Activated CD8-positive, alpha-beta memory T cell treated with anti-CD3 and anti-CD28 coated beads, Interleukin-2, amount 50 U/mL, for 24 hours (primary cell): ENCODE measurements around the gene PNPLA7.
"Not testable (repeated sequence)": the region's sequence is repeated elsewhere in the genome, so short reads cannot be mapped to it uniquely, and the experiment has no call there.

Experiments
- DNase-seq: peaks from one replicate; pipeline ENCODE4 v3.0.0-alpha.2; 2020; ENCODE audit errors: extremely low read depth

The PNPLA7 gene

DNA sequence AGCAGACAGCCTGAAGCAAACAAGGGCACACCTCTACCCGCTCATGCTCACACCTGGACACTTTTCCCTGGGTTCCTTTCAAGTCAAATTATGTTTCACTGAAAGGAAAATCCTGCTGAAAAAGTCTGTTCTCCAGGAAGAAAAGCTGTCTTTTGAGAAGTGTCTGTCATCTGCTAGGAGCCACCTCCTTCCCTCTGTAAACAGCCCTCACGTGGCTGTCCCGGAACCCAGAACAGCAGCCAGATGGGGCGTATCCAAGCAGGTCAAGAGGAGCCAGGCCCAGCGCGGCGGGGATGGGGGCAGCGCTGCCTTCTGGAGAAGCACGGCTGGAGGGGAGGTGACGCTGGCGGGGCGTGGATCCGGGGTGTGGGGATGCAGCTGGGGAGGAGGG is at the start of gene PNPLA7:
TSS of gene PNPLA7 (minus strand) at position 172 of the 391 bp plus-strand sequence. CDS start 205 bp downstream, outside the sequence.
- DNase-seq = no peak

DNA sequence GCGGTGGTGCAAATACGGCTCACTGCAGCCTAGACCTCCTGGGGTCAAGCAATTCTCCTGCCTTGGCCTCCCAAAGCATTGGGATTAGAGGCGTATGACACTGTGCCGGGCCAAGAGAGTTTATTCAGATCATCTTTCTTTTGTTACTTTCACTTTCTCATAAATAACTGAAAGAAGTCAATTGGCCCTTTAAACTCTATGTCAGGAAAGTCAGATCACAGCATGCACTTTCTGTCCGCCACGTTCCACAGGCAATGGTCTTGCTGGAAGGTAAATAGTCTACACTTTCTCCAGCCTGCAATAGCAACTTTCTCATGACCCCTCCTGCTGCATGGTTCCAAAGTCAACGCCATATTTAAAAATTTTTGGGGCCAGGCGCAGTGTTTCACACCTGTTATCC is 48.7 kb upstream of the PNPLA7 start:
- no peak for DNase-seq

DNA sequence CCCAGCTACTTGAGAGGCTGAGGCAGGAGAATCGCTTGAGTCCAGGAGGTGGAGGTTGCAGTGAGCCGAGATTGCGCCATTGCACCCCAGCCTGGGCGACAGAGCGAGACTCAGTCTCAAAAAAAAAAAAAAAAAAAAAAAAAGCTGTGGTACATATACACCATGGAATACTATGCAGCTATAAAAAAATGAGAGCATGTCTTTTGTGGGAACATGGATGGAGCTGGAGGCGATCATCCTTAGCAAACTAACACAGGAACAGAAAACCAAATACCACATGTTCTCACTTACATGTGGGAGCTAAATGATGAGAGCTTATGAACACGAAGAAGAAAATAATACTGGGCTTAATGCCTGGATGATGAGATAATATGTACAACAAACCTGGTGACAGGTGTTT is 46.4 kb upstream of the PNPLA7 start:
- DNase-seq = not testable (repeated sequence)

DNA sequence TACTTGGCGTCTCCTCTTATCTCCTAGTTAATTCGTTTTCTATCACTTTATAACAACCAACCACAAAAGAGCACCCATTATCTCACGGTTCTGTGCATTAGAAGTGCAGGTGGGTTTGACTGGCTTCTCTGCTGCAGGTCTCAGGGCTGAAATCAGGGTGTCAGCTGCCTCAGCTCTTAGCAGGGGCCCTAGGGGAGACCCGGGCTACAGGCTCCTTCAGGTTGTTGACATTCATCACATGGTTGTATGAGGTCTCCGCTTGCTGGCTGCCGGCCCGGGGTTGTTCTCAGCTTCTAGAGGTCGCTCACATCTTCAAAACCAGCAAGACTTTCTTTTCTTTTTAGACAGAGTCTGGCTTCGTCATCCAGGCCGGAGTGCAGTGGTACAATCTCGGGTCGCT is 43.0 kb upstream of the PNPLA7 start:
- no peak for DNase-seq

DNA sequence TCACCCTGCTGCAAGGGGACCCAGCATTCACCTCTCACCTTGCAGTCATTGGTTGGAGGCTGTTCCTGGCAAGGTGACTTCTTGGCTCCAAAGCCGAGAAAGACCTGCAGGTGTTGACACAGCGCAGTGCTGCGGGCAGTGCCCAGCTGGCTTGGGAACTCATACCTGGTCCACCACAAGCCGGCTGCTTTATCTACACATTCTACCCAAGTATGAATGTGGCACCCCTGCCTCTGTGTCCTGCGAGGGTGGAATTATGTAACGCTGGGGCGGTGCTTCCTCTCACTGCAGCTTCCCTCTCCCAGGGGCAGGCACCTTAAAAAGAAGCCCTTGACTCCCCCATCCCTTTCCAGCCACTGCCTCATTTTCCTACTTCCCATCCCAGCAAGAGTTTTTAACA is 42.6 kb upstream of the PNPLA7 start:
- DNase-seq = no peak

DNA sequence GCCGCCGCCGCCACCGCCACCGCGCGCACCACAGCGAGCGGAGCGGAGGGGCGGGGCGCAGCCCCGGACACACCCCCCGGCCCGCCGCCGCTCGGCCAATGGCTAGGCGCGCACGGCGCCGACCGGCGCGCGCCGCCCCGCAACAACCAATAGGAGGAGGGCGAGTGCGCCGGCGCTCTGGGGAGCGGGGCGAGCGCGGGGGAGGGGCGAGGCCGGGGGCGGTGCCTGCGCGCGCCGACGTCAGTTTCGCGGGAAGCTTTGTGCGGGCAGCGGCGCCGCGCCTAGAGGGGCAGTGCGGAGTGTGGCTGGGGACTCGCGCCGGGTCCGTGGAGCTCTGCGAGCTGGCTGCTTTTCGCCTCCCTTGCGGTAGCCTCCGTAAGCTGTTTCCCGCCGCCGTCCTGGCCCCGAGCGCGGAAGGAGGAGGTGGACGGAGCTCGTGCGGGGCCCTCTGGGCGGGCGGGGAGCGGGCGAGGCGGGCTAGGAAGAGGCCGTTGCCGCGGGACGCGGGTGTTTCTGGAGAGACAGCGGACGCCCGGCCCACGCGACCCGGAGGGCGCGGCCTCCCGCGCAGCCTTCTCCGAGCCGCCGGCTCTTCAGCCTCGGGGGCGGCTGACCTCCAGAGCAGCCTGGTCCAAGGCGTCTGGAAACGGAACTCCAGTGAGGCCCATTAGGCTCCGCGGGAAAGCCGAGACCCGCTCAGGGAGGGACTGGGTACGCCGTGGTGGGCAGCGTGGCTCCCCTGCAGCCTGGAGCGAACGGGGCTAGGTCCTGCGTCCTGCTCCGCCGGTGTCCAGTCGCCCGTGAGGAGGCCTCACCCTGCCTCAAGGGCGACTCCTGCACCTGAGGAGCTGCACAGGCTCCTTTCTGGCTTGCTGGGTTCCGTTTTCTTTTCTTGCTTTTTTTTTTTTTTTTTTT is 40.5 kb upstream of the PNPLA7 start, which contains the start of gene ZMYND19:
TSS of gene ZMYND19 (minus strand) at position 44 of the 915 bp plus-strand sequence. CDS start 249 bp downstream, outside the sequence.
- peak; percentile 55 for DNase-seq

DNA sequence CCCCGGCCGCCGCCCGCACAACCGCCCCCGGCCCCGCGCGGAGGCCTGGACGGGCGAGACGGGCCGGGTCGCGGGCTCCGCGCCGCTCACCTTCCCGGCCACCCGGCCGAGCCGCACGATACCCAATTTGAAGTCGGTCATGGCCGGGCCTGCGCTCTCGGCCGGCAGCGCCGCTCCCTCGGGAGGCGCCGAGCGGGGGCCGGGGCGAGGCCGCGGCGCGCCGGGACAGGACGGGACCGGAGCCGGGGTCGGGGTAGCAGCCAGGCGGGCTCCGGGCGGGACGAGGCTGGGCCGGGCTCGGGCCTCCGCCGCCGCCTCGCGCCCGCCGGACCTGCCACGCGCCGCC is 39.9 kb upstream of the PNPLA7 start:
- DNase-seq = no peak

DNA sequence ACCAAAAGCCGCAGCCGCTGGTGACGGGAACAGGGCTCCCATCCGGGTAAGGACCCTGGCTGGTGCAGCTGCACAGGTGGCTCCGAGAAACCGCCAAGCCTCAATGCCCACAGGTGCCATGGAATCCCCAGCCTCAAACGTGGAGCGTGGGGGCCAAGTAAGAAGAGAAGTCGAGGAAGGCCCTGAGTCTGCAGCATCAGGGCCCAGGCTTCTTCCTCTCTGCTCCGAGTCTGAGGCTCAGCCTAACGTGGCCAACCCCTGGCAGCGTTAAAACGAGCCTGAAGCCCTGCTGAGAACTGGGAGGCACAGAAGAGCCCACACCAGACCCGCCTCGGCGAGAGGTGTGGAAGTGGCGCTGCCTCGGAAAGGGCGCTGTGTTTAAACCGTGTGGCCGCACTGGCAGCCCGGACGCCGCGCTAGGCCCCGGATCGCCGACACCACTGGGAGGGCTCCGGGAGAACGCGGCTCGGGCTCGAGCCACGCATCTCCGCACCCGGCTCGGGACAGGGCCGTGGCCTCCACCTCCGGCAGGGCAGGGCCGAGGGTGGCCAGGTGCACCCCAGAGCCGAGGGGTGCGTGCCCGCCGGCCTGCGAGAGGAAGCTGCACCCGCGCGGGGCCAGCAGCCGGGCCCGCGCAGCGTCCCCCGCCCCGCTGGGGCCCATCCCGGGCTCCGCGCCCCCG is 39.4 kb upstream of the PNPLA7 start:
- DNase-seq = no peak

DNA sequence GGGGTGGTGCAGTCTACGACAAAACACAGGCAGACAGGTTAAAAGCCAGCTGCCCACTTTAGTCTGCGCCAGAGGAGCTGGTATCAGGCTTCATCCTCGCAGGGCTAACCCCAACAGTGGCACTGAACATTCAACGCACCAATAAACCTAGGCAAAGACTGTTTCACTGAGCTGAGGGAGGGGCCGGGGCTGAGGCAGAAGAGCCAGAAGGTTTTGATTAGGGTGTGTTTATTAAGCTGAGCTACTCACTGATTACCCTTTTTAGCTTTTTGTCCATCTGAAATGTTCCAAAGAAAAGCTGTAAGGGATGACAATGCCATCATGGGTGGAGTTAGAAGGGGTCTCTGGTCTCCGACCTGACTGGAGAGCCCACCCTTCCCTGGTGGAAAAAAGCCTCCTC is 38.7 kb upstream of the PNPLA7 start:
- DNase-seq = no peak

DNA sequence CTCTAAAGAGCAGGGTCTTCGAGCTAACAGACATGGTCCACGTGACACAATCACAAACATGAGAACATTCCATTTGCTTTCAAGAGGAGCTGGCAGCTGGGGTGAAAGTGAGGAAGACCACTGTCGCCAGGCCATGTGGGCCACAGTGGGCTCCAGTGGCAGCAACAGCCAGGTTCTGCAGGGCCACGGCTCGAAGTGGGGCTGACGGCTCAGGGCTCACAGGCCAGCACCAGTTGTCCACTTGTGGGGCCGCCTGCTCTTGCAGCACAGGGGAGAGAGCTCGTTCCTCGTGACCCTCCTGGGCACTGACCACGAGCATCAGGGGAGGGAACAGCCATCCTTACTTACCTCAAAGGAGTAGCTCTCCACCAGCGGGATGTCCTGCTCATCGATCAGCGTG is 38.1 kb upstream of the PNPLA7 start:
- no peak for DNase-seq

DNA sequence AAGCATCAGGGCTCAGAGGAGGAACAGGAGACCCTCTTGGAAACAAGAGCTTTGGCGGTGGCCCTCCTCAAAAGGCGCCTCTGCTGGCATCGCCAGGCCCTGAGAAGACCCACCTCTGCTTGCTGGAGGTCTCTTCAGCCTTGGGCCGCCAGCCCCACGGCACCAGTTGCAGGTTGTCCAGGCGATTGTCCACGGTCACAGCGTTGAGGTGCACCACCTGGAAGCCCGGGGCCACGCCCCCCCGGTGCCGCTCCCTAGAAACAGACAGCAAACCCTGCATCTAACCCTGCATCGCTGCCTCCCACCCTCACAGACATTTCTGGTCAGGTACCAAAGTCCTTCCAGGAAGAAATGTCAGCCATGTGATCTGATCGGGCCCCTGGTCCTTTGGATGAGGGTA is 36.7 kb upstream of the PNPLA7 start:
- DNase-seq = no peak

DNA sequence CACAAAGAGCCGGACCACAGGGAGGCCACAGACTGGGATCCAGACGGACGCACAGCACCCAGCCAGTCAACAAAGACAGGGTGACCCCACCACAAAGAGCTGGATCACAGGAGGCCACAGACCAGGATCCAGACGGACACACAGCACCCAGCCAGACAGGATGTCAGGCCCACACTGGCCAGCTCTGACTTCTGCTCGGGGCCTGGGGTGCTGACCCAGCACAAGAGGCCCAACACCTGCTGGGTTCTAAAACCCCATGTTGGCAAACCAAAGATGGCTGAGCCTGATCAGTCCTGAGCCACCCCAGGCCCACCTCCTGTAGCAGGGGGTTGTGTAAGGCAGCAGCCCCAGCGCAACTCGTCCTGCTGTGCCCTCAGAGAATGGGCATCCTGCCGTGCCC is 33.8 kb upstream of the PNPLA7 start:
- DNase-seq = no peak

DNA sequence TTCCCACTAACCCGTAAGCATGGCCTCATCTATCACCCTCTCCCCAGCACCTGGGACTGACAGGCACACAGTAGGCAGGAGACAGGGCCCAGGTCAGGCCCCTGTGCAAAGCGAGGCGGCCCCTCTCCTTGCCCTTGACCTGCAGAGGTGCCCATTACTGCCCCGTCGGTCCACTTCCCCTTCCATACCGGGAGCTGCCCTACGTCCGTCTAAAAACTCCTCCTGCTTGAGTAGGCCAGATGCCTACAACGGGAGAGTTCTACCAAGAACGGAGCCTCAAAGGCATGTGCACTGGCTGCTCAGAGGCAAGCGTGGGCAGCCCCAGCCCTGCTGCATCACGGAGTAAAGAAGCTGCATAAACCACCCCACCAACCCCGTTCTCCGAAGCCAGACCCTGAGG is 33.1 kb upstream of the PNPLA7 start:
- DNase-seq = no peak

DNA sequence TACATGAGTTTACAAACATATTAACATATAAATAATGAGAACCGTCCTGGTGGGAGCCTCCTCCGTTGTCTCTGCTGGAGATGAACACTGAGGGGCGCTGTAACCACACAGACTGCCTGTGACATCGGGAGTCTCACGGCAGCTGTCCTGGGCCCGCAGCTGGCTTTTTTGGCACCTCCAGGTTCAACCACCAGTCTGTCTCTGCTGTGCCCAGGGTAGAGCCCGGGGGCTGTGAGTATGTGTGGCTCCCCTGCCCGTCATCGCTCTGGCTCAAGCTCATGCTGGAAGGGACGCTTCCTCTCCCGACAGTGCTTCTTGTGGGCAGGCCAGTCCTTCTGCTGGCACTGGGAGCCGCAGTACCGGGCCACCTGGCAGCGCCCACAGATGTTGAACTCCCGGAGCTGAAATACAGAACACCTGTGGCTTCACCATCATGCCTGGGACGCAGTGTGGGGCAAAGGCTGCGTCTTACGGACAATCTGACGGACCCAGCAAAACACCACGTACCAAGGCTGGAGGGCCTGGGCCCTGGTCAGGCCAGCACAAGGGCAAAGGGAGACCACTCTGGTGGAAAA is 32.2 kb upstream of the PNPLA7 start:
- no peak for DNase-seq

DNA sequence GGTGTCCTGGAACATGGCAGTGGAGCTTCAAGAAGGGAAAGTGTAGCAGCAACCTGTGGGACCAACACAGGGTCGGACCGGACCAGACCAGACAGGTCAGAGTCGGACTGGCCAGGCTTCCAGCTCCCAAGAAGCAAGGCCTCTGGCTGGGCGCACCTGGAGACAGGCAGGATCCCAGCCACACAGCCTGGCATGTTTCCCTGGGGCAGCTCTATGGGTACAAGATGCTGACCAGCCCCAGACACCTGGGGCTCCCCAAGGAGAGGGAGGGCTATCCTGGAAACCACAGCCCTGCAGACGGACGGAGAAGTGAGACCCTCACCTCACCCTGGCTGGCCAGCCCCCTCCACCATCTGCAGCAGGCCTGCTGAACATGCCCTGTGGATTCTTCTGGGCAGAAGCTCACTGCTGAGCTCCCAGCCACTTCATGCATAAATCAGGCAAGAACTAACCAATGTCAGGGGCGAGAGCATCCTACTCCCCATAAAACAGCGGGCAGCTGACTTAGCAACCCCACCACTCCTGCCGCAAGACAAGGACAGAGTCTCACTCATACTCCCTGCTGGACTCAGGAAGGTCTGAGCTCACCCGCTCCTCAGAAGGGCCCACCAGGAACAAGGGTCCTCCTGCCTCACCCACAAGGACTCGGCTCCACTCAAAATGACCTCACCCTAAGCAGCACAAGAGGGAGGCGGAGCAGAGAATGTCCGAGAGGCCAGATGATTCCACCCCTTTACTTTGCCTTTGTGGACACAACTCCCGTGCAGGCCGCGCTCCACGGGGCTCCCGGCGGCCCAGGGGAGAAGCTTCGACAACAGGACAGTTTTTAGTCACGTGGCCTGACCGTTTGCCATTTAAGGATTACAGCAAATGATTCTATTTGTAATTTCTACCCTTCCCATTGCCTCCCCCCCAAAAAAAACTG is 31.4 kb upstream of the PNPLA7 start:
- no peak for DNase-seq

DNA sequence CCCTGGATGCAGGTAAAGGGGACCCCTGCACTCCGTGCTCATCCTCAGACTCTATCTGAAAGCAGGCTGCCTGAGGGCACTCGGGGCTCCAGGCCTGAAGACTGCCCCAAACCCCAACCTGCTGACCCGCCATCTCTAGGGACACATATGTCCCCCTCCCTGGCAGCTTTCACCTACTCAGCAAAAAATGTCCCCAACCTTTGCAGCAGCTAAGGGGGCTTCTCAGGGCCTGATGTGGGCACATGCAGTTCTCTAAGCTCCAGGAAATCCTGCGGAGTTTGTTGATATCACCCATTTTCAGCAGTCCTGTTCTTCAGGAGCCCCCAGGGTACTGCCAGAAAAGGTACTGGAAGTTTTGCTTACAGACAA is 30.7 kb upstream of the PNPLA7 start:
- DNase-seq = no peak

DNA sequence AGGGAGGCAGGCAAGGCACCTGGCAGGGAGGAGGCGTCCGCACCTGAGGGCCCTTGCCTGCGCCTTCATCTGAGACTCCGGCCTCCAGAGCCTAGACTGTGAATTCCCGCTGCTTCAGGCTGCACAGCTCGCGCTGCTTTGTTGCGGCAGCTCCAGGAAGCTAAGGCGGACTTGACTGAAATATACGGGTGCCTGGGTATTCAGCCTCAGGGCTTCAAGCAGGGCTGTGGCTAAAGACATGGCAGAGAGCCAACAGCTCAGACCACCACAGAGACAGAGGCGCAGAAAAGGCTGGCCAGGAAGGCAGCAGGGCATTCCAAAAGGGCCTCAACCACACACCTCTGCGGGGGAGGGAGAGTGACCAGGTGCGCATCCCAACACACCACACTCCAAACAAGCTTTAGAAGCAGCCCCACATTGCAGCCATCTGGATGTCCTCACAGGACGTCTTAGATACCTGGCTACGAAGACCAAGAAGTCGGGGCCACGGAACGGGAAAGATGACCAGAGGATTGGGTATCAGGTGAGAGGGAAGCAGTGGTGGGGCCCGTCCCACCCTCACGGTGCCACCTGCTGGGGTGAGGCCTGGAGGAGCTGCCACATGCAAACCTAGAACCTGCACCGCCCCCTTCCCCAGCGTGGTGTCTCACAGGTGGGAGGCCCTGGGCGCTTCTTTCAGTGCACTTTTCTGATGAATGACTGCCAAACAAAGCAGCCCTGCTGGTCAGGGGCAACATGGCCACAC is 30.2 kb upstream of the PNPLA7 start:
- DNase-seq = no peak

DNA sequence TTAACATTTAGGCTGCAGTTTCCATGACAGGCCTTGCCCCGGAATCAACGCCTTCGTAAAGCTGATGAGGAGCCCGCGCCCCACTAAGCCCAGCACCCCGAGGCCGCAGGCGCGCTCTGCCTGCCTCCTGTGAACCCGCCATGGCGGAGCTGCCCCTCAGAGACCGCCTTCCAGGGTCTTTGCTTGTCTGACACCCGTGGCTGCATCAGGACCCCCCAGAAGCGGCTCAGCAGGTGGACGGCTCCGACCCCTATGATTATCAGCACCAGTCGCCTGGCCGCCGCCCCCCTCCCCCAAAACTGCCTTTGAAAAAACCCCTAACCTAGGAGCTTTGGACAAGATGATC is 29.0 kb upstream of the PNPLA7 start:
- no peak for DNase-seq

DNA sequence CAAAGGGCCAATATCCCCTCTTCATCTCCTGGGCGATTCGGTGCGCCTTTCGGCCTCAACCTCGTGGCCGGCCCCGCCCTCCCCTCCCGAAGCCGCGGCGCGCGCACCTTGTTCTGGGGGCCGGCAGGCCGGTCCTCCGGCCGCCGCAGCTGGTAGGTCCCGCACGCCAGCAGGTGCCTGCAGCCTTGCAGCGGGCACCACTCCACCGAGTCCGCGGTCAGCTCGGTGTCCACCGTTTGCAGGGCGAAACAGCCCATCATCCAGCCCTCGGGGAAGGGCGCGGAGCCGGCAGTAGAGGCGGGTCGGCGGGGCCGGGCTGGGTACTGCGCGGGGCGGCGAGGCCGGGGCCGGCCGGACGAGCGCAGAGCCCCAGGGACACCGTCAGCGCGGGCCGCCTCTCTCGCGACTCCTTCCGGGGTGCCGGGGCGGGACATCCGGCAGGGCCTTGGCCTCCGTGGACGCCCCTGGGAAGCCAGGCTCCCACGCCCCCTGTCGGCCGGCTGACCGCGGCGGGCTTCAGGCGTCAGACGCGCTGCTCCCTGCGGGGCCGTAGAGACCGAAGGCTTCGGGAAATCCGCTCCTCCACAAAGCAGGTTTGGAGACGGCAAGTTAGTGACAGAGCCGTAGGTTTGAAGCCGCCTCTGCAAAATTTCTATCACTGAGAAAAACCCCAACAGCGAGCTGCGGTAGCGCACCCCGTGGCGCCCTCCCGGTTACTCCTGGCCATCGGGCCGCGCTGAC is 28.5 kb upstream of the PNPLA7 start, which contains the start of gene DPH7:
TSS of gene DPH7 (minus strand) at position 408 of the 741 bp plus-strand sequence. CDS start at position 260, 148 bp downstream.
- DNase-seq = peak; percentile 89

DNA sequence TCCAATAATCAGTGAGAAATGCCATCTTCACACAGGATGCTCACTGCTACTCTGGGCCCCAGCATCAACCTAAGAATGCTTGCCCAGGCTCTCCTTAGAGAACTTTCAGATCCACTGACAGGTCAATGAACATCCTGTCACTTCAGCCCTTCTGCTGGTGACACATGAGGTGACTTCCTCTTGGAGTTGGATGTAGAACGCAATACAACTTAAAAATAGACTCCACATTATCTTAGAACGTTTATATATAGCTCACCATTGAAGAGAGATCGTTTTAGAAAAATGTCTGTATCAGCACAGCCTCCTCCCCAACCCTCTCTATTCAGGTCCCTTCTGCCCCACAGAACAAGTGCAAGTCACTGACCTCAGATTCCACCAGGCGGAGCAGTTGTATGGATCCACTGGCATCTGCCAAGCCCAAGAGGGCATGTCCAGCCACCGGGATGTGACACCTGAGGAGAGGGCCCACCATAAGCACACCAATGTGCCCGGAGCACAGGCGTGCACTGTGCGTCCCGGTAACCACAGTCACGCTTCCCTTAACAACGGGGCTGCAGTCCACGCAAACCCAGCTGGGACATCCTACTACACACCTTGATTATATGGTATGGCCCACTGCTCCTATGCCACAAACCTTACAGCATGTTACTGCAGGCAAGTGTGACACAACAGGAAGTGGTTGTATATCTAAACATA is 25.7 kb upstream of the PNPLA7 start:
- no peak for DNase-seq
